Upper lobe of left lung (tissue), 6 donors: ENCODE data around the gene IL5RA. TPM values are rescaled to one million over a fixed set of nuclear protein-coding genes. Genes with fewer than 3 reads are reported as not detected.

Experiments
- ATAC-seq, 2 donors: fragments of 200-7000 bp; cut with Tn5 transposase; one replicate each; pipeline ENCODE4 v1.9.1; 2022; ENCODE audit warnings: mild to moderate bottlenecking in 2 of 2, moderate library complexity in 2 of 2; ENCODE audit not compliant: low FRiP score in 2 of 2
- DNase-seq, 2 donors: peaks; one replicate each; pipeline ENCODE4 v3.0.0-alpha.2; 2019 to 2020
- H3K27ac ChIP-seq, 4 donors: fragments of 200-600 bp; sonication (generic); one replicate each; pipeline ENCODE4 v1.5.1; 2016 to 2019
- H3K27me3 ChIP-seq, 4 donors: fragments of 200-600 bp; sonication (generic); one replicate each; pipeline ENCODE4 v1.5.1; 2017 to 2019
- H3K36me3 ChIP-seq, 4 donors: fragments of 200-600 bp; sonication (generic); one replicate each; pipeline ENCODE4 v1.5.1; 2016 to 2019
- H3K4me1 ChIP-seq, 4 donors: fragments of 200-600 bp; sonication (generic); one replicate each; pipeline ENCODE4 v1.5.1; 2018 to 2019
- H3K4me3 ChIP-seq, 4 donors: fragments of 200-600 bp; sonication (generic); one replicate each; pipeline ENCODE4 v1.5.1; 2017 to 2019; ENCODE audit warnings: mild to moderate bottlenecking in 2 of 4, moderate library complexity in 1 of 4
- H3K9me3 ChIP-seq, 4 donors: fragments of 200-600 bp; sonication (generic); one replicate each; pipeline ENCODE4 v1.5.1; 2018 to 2019
- EP300 ChIP-seq, 4 donors: sonication (generic); formaldehyde crosslinking; IDR thresholded peaks; one replicate each; pipeline ENCODE4 v1.5.1; 2017; ENCODE audit warnings: antibody characterized with exemption in 4 of 4, control low read depth in 2 of 4
- POLR2A ChIP-seq, 4 donors: fragments of 450-650 bp; IDR thresholded peaks; one replicate each; pipeline ENCODE4 v1.5.1; 2016 to 2017; ENCODE audit warnings: antibody characterized with exemption in 4 of 4, mild to moderate bottlenecking in 2 of 4
- POLR2AphosphoS5 ChIP-seq, 2 donors: sonication (generic); formaldehyde crosslinking; IDR thresholded peaks; one replicate each; pipeline ENCODE4 v1.5.1; 2017; ENCODE audit warnings: antibody characterized with exemption in 2 of 2
- WGBS, 2 donors: methylation state at CpG; one replicate each; pipeline ENCODE4 v1.1.5; 2017 to 2018; 5-methylcytosine and 5-hydroxymethylcytosine counted together
- total RNA-seq, 6 donors: library from RNA; depleted of rRNA in 4 of 6; stranded (reverse); fragments of >200 nt in 4 of 6; gene quantifications; one replicate each; pipeline versions ENCODE4 v1.1.0 to v1.2.1, GENCODE V29; 2016 to 2021
- TF ChIP-seq, protein P1 (sequence below), 6 experiments: fragments of 450-650 bp in 4 of 6; fragments of 200-600 bp in 2 of 6; sonication (generic) in 2 of 6; IDR thresholded peaks; one replicate each; pipeline ENCODE4 v1.5.1; 2016 to 2019; ENCODE audit warnings: antibody characterized with exemption in 6 of 6
- donor health status: DM: no; HTN: no; CAD: no; lungs with moderate emphysema.
- donor health status: DM: no; HTN: yes; CAD: no; lungs with severe emphysema.

Gene IL5RA
- total RNA-seq, 6 donors from 2014 or later: 0.46 to 17.7 (median 3.7) TPM

DNA sequence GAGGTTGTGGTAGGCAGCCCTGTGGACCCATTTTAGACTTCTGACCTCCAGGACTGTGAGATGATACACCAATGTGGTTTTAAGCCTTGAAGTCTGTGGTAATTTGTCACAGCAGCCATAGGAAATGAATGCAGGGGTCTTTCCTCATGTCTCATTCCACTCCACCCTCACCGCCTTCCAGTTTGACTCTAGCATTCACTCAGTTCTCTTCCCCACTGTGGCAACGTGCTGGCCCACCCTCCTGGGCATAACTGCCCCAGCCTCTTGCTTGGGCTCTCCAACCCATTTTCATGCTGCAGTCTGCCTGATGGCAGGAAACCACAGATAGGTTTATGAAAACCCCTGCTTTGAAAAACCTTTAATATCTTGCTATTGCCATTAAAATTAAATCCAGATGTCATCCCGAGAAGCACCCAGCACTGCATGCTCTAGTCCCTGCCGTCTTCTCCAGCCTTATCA is 9.2 kb upstream of the IL5RA start:
- DNase-seq (no peak), ATAC-seq (no peak)
- no peak overlapping the region for H3K27ac ChIP-seq
- TF ChIP-seq POLR2AphosphoS5 (IDR thresholded peaks at IDR 0.05): no peak
- TF ChIP-seq POLR2A (IDR thresholded peaks at IDR 0.05): no peak
- H3K36me3 ChIP-seq: no peaks in the 10 kb centered on the region
- H3K4me3 ChIP-seq: no peak overlapping the region
- no peaks in the 10 kb centered on the region for H3K27me3 ChIP-seq
- 63 to 65% methylated on average over 4 of the region's 4 CpGs for WGBS, 2 donors
- H3K9me3 ChIP-seq: no peaks in the 10 kb centered on the region
- no peaks in the 10 kb centered on the region for H3K4me1 ChIP-seq

DNA sequence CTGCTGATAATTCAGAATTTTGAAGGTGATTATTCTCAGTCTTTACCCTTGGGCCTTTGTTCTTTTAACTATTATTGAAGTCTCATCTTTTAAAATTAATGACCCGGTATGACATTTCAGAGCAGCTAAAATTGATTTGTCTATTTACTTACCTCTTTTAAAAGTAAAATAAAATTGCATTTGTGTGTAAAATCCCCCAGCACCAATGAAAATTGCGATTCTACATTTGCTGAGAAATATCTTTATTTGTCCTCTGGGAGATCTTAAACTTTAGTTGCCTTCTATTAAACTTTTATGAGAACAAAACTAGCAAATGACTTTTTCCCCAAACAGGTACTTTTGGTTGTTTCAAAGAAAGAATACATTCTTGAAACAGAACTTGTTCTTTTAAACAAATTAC is 7.5 kb upstream of the IL5RA start:
- Histone ChIP-seq H3K9me3 (no peaks in the 10 kb centered on the region), H3K4me1 (no peaks in the 10 kb centered on the region), H3K27me3 (no peaks in the 10 kb centered on the region), H3K27ac (no peak overlapping the region), H3K4me3 (no peak overlapping the region), H3K36me3 (no peaks in the 10 kb centered on the region)
- no peak for DNase-seq
- TF ChIP-seq EP300 (IDR thresholded peaks at IDR 0.05) (no peak), POLR2AphosphoS5 (IDR thresholded peaks at IDR 0.05) (no peak), POLR2A (IDR thresholded peaks at IDR 0.05) (no peak)
- TF ChIP-seq, protein P1, sequence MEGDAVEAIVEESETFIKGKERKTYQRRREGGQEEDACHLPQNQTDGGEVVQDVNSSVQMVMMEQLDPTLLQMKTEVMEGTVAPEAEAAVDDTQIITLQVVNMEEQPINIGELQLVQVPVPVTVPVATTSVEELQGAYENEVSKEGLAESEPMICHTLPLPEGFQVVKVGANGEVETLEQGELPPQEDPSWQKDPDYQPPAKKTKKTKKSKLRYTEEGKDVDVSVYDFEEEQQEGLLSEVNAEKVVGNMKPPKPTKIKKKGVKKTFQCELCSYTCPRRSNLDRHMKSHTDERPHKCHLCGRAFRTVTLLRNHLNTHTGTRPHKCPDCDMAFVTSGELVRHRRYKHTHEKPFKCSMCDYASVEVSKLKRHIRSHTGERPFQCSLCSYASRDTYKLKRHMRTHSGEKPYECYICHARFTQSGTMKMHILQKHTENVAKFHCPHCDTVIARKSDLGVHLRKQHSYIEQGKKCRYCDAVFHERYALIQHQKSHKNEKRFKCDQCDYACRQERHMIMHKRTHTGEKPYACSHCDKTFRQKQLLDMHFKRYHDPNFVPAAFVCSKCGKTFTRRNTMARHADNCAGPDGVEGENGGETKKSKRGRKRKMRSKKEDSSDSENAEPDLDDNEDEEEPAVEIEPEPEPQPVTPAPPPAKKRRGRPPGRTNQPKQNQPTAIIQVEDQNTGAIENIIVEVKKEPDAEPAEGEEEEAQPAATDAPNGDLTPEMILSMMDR (IDR thresholded peaks at IDR 0.05): no peak
- 85 to 87% methylated on average over 2 of the region's 2 CpGs for WGBS, 2 donors
- no peak for ATAC-seq

DNA sequence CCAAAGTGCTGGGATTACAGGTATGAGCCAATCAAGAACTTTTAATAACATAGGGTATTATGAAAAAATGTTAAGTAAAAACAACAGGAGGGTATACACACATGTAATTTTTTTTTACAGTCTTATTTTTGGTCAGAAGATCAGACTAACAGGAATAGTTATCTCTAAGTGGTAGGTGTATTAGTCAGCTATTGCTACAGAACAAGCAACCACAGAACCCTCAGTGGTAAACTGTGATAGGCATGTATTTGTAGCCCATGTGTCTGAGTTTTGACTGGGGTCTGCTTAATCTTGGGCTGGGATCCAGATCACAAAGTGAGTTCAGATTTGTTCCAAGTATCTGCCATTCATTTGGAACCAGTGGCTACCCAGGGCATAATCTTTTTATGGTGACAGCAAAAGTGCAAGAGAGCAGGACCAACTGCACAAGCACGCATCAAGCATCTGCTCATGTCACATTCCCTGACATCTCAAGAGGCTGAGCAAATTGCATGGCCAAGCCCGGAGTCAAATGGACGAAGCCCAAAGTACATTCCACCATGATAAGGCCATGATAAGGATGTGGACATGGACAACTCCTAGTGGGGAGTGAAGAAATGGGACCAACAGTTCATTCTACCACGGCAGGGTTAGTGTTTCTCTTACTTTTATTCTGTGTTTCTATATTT is 3.0 kb upstream of the IL5RA start:
- TF ChIP-seq, protein P1 (IDR thresholded peaks at IDR 0.05): no peak
- TF ChIP-seq POLR2AphosphoS5 (IDR thresholded peaks at IDR 0.05): peak in 1 of 2 donors; percentile 31

DNA sequence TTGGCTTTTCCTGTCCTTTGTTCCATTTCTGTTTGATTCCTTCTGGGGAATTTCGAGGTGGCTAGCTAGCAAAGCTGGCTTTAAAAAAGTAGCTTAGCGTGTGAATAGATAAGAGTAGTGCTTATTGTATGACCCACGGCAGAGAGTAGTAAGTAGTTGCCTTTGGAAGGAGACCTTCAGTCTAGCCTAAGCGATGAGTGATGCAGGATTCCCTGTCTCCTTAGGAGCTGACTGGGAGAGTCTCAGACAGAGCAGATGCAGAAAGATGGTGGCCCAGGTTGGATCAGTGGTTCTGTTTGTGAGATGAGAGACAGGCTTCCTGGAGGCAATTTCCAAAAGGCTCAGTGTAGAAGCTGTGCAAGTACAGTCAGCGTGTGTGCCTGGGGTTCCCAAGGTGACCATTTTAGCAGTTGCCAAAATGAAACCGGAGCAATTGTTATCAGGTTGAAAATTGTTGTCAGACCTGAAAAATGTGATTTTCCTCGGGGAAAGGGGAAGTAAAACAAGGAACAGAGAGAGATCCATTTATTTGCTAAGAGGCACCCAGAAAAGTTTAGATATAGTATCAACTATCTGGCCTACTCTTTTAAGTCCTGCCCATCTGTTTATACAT is 681 bp upstream of the IL5RA start:
- H3K4me1 ChIP-seq: peaks cover 0 to 8% (median 0%) of the 10 kb centered on the region in 4 donors
- no peaks in the 10 kb centered on the region for H3K36me3 ChIP-seq
- H3K27me3 ChIP-seq: no peaks in the 10 kb centered on the region
- H3K9me3 ChIP-seq: no peaks in the 10 kb centered on the region
- WGBS, 2 donors: 54 to 60% methylated on average over 7 of the region's 7 CpGs
- DNase-seq (no peak), ATAC-seq (no peak)
- H3K4me3 ChIP-seq: no peak overlapping the region
- peak overlapping the region in 2 of 4 donors; percentile 12 to 23 for H3K27ac ChIP-seq
- TF ChIP-seq POLR2AphosphoS5 (IDR thresholded peaks at IDR 0.05) (no peak), POLR2A (IDR thresholded peaks at IDR 0.05) (no peak), EP300 (IDR thresholded peaks at IDR 0.05) (no peak)
- TF ChIP-seq, protein P1 (IDR thresholded peaks at IDR 0.05): no peak

More for the DNA sequence above, 3.0 kb upstream of the IL5RA start:
- H3K36me3 ChIP-seq: no peaks in the 10 kb centered on the region
- H3K4me3 ChIP-seq: no peak overlapping the region
- H3K4me1 ChIP-seq: peaks cover 0 to 8% (median 0%) of the 10 kb centered on the region in 4 donors
- no peaks in the 10 kb centered on the region for H3K9me3 ChIP-seq
- ATAC-seq: no peak
- 50 to 67% methylated on average over 4 of the region's 4 CpGs for WGBS, 2 donors
- no peak for DNase-seq
- no peaks in the 10 kb centered on the region for H3K27me3 ChIP-seq
- no peak overlapping the region for H3K27ac ChIP-seq

DNA sequence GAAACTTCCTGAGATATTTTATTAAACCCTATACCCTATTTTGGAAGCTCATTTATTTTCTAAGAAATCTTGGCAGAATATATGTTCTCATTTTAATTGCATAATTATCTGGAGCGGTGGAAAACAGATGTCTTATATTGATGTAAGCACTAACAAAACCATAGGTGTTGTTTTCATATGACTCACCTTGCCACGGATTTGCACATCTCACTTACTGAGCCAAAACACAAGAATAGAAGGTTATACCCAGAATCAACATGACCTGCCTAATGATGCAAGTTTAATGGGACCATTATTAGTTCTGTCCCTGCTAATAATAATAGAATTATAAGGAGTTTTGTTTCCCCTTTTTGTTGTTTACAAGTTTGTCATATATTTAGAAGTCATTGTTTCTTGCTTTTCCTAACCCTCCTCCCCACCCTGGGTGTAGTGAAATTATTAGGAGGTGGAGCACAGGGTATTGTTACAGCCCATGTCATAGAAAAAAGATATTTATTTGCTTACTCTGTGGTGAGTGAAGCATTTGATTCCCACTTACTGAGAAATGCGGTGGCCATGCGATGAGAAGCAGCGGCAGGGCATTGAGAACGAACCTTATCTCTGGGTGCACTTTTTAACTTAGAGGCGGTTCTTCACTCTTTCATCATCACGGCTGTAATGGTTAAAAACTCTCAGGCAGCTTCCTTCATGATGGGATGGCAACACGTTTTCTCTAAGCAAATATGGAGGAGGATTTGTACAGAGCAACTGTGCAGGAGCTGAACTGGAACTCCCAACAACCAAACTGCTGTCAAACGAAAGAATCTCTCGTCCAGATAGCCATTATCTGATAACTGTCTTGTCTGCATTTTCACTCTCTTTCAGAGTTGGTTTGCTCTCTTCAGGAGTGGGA is 521 bp downstream of the IL5RA start:
- DNase-seq (no peak), ATAC-seq (no peak)
- Histone ChIP-seq H3K27me3 (no peaks in the 10 kb centered on the region), H3K4me3 (peak overlapping the region in 3 of 4 donors; percentile 11 to 25 (median 12)), H3K36me3 (no peaks in the 10 kb centered on the region), H3K27ac (peak overlapping the region in 1 of 4 donors; percentile 12), H3K9me3 (no peaks in the 10 kb centered on the region), H3K4me1 (peaks cover 0 to 8% (median 0%) of the 10 kb centered on the region in 4 donors)
- WGBS, 2 donors: 49 to 50% methylated on average over 11 of the region's 11 CpGs
- no peak for TF ChIP-seq POLR2A (IDR thresholded peaks at IDR 0.05)
- TF ChIP-seq EP300 (IDR thresholded peaks at IDR 0.05): no peak
- TF ChIP-seq, protein P1 (IDR thresholded peaks at IDR 0.05): no peak
- TF ChIP-seq POLR2AphosphoS5 (IDR thresholded peaks at IDR 0.05): no peak
